GM19452 (cell line): ENCODE data around the gene MYDGF.
"Not testable (repeated sequence)": the region's sequence is repeated elsewhere in the genome, so short reads cannot be mapped to it uniquely, and the experiment has no call there.

ENCODE experiments used
- ATAC-seq: cut with Tn5 transposase; IDR thresholded peaks from one replicate; pipeline ENCODE4 v1.9.1; 2021; ENCODE audit not compliant: unreplicated experiment

MYDGF gene

GRCh38 chr19:4701557-4701956 lies 31.4 kb upstream of the MYDGF start:
- ATAC-seq = no peak

GRCh38 chr19:4700693-4700970 lies 30.5 kb upstream of the MYDGF start:
- no peak for ATAC-seq

- no peak for ATAC-seq
Observed at GRCh38 chr19:4699826-4700692, 29.9 kb upstream of the MYDGF start.

GRCh38 chr19:4697304-4697703 lies 27.2 kb upstream of the MYDGF start:
- no peak for ATAC-seq

- ATAC-seq = no peak
Observed at GRCh38 chr19:4695224-4695731, 25.1 kb upstream of the MYDGF start.

- no peak for ATAC-seq
Observed at GRCh38 chr19:4694211-4694987, 24.3 kb upstream of the MYDGF start.

GRCh38 chr19:4693471-4694121 lies 23.5 kb upstream of the MYDGF start:
- ATAC-seq = no peak

GRCh38 chr19:4693078-4693350 lies 22.9 kb upstream of the MYDGF start:
- ATAC-seq = no peak

- no peak for ATAC-seq
Observed at GRCh38 chr19:4692251-4693077, 22.3 kb upstream of the MYDGF start.

- ATAC-seq = no peak
Observed at GRCh38 chr19:4691373-4691772, 21.2 kb upstream of the MYDGF start.

- ATAC-seq = no peak
Observed at GRCh38 chr19:4690361-4690760, 20.2 kb upstream of the MYDGF start.

- ATAC-seq = no peak
Observed at GRCh38 chr19:4689403-4689802, 19.3 kb upstream of the MYDGF start.

GRCh38 chr19:4688587-4688986 lies 18.4 kb upstream of the MYDGF start:
- no peak for ATAC-seq

- ATAC-seq = no peak
Observed at GRCh38 chr19:4687396-4687795, 17.3 kb upstream of the MYDGF start.

- ATAC-seq = no peak
Observed at GRCh38 chr19:4686700-4687099, 16.6 kb upstream of the MYDGF start.

GRCh38 chr19:4684312-4685095 lies 14.4 kb upstream of the MYDGF start:
- ATAC-seq = no peak

- no peak for ATAC-seq
Observed at GRCh38 chr19:4682417-4683200, 12.5 kb upstream of the MYDGF start.

GRCh38 chr19:4680021-4680420 lies 9.9 kb upstream of the MYDGF start:
- ATAC-seq = not testable (repeated sequence)
